ENCODE data around the gene HP. TPM values are rescaled to one million over a fixed set of nuclear protein-coding genes. Genes with fewer than 3 reads are reported as not detected.

Gene HP
- total RNA-seq, 1 donor from 2014 or later: not detected

GRCh38 chr16:72013389-72013788, 40.9 kb upstream of the HP start:
- TF ChIP-seq CTCF (IDR thresholded peaks at IDR 0.05): no peak
- peaks cover 54% of the 10 kb centered on the region for H3K36me3 Mint-ChIP-seq (ENCODE audit: low read depth)
- peaks cover 13% of the 10 kb centered on the region for H3K4me1 Mint-ChIP-seq
- peak overlapping the region; percentile 18 for H3K27ac Mint-ChIP-seq
- no peaks in the 10 kb centered on the region for H3K27me3 Mint-ChIP-seq
- no peak for DNase-seq
- intact Hi-C loops (cut with micrococcal nuclease): no loop called here
- H3K9me3 Mint-ChIP-seq: no peaks in the 10 kb centered on the region
- CTCF ChIA-PET: no interaction called here
- H3K4me3 Mint-ChIP-seq: no peak overlapping the region
- POLR2A ChIA-PET: no interaction called here
- ATAC-seq (ENCODE audit: low read depth): no peak

- no peak for TF ChIP-seq CTCF (IDR thresholded peaks at IDR 0.05)
- ChIA-PET POLR2A (no interaction called here), CTCF (no interaction called here)
- Mint-ChIP-seq H3K27ac (peak overlapping the region; percentile 18), H3K9me3 (no peaks in the 10 kb centered on the region), H3K27me3 (no peaks in the 10 kb centered on the region), H3K4me1 (peaks cover 8% of the 10 kb centered on the region), H3K4me3 (no peak overlapping the region), H3K36me3 (ENCODE audit: low read depth) (peaks cover 56% of the 10 kb centered on the region)
- DNase-seq: no peak
- no peak for ATAC-seq (ENCODE audit: low read depth)
- intact Hi-C loops (cut with micrococcal nuclease): no loop called here
Observed at GRCh38 chr16:72013888-72014581, 40.3 kb upstream of the HP start.

GRCh38 chr16:72014675-72015074, 39.6 kb upstream of the HP start:
- intact Hi-C loops (cut with micrococcal nuclease): no loop called here
- no peak overlapping the region for H3K27ac Mint-ChIP-seq

GRCh38 chr16:72015124-72015523, 39.2 kb upstream of the HP start:
- POLR2A ChIA-PET: no interaction called here
- peaks cover 2% of the 10 kb centered on the region for H3K4me1 Mint-ChIP-seq
- TF ChIP-seq CTCF (IDR thresholded peaks at IDR 0.05): no peak
- H3K27ac Mint-ChIP-seq: no peak overlapping the region
- H3K27me3 Mint-ChIP-seq: no peaks in the 10 kb centered on the region
- DNase-seq (no peak), ATAC-seq (ENCODE audit: low read depth) (no peak)
- peaks cover 64% of the 10 kb centered on the region for H3K36me3 Mint-ChIP-seq (ENCODE audit: low read depth)
- CTCF ChIA-PET: no interaction called here
- H3K9me3 Mint-ChIP-seq: no peaks in the 10 kb centered on the region
- H3K4me3 Mint-ChIP-seq: no peak overlapping the region
- intact Hi-C loops (cut with micrococcal nuclease): no loop called here

More at GRCh38 chr16:72014675-72015074, 39.6 kb upstream of the HP start:
- ATAC-seq (ENCODE audit: low read depth): no peak
- no peaks in the 10 kb centered on the region for H3K9me3 Mint-ChIP-seq
- no peak for TF ChIP-seq CTCF (IDR thresholded peaks at IDR 0.05)
- no peak overlapping the region for H3K4me3 Mint-ChIP-seq
- ChIA-PET POLR2A (no interaction called here), CTCF (no interaction called here)
- H3K4me1 Mint-ChIP-seq: peaks cover 7% of the 10 kb centered on the region
- no peak for DNase-seq
- H3K27me3 Mint-ChIP-seq: no peaks in the 10 kb centered on the region
- peaks cover 63% of the 10 kb centered on the region for H3K36me3 Mint-ChIP-seq (ENCODE audit: low read depth)

- no peaks in the 10 kb centered on the region for H3K4me1 Mint-ChIP-seq
- no peak overlapping the region for H3K27ac Mint-ChIP-seq
- intact Hi-C loops (cut with micrococcal nuclease): no loop called here
- no peaks in the 10 kb centered on the region for H3K9me3 Mint-ChIP-seq
- no peak for ATAC-seq (ENCODE audit: low read depth)
- ChIA-PET CTCF (no interaction called here), POLR2A (no interaction called here)
- no peak for DNase-seq
- no peaks in the 10 kb centered on the region for H3K27me3 Mint-ChIP-seq
- TF ChIP-seq CTCF (IDR thresholded peaks at IDR 0.05): no peak
- H3K36me3 Mint-ChIP-seq (ENCODE audit: low read depth): peaks cover 74% of the 10 kb centered on the region
- no peak overlapping the region for H3K4me3 Mint-ChIP-seq
Observed at GRCh38 chr16:72018470-72018869, 35.8 kb upstream of the HP start.

All from activated B cell treated with CpG ODN at 0.5 μM for 24 hours (primary cell).